Lower leg skin (tissue), 3 donors: ENCODE measurements around the gene MAIP1.

ENCODE experiments used
- CTCF ChIP-seq, 3 donors: fragments of 450-650 bp; IDR thresholded peaks; one replicate each; pipeline ENCODE4 v1.5.1; 2016; ENCODE audit warnings: antibody characterized with exemption in 3 of 3, mild to moderate bottlenecking in 3 of 3, moderate library complexity in 2 of 3
- POLR2A ChIP-seq, 2 donors: fragments of 450-650 bp; IDR thresholded peaks; one replicate each; pipeline ENCODE4 v1.6.1; 2016 to 2017; ENCODE audit warnings: antibody characterized with exemption in 2 of 2, mild to moderate bottlenecking in 1 of 2, moderate library complexity in 1 of 2

- no peak for TF ChIP-seq CTCF (IDR thresholded peaks at IDR 0.05)
- no peak for TF ChIP-seq POLR2A (IDR thresholded peaks at IDR 0.05)
Measured at GRCh38 chr2:199994896-199995295, 39.5 kb downstream of the MAIP1 start.
